ENCODE measurements around the gene KDM4C. TPM values are rescaled to one million over a fixed set of nuclear protein-coding genes. Genes with fewer than 3 reads are reported as not detected.

KDM4C gene
- total and polyA plus RNA-seq, 10 donors = 11.1 to 85.5 (median 61.9) TPM

DNA sequence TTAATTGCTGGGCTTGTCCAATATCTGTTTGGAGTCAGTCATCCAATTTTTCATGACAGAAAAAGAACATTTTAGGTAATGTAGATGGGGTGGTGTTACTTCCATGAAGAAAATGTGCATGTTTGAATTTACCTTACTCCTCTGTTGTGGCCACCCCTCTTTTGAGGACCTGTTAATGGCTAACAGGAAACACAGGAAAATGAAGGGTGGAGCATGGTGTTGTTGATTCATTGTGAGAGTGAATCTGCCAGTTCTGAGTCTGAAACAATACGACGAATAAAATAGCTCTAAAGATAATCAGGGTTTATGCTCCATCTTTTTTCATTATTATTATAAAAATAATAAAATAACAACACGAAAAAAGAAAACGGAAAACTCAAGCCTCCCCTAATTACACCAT is 335.3 kb downstream of the KDM4C start:
- Histone ChIP-seq H3K36me3 (peaks cover 0 to 55% (median 1%) of the 10 kb centered on the region in 6 donors), H3K9me3 (no peaks in the 10 kb centered on the region), H3K27ac (no peak overlapping the region), H3K4me1 (peaks cover 0 to 9% (median 5%) of the 10 kb centered on the region in 6 donors), H3K4me3 (no peak overlapping the region), H3K27me3 (replicated peaks in 1 of 7) (no peaks in the 10 kb centered on the region)
- WGBS, 5 donors = 84 to 90% (median 88%) methylated on average over 4 of the region's 4 CpGs
- TF ChIP-seq POLR2AphosphoS5 (IDR thresholded peaks at IDR 0.05) (no peak), POLR2A (IDR thresholded peaks at IDR 0.05) (no peak)
- TF ChIP-seq, protein P1, sequence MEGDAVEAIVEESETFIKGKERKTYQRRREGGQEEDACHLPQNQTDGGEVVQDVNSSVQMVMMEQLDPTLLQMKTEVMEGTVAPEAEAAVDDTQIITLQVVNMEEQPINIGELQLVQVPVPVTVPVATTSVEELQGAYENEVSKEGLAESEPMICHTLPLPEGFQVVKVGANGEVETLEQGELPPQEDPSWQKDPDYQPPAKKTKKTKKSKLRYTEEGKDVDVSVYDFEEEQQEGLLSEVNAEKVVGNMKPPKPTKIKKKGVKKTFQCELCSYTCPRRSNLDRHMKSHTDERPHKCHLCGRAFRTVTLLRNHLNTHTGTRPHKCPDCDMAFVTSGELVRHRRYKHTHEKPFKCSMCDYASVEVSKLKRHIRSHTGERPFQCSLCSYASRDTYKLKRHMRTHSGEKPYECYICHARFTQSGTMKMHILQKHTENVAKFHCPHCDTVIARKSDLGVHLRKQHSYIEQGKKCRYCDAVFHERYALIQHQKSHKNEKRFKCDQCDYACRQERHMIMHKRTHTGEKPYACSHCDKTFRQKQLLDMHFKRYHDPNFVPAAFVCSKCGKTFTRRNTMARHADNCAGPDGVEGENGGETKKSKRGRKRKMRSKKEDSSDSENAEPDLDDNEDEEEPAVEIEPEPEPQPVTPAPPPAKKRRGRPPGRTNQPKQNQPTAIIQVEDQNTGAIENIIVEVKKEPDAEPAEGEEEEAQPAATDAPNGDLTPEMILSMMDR (IDR thresholded peaks at IDR 0.05 in 8 of 11, conservative IDR thresholded peaks at IDR 0.05 in 3 of 11) = no peak
- intact Hi-C loops (cut with DNase I; ENCODE audit: low total_unique reads) = no loop called here
- DNase-seq = no peak

DNA sequence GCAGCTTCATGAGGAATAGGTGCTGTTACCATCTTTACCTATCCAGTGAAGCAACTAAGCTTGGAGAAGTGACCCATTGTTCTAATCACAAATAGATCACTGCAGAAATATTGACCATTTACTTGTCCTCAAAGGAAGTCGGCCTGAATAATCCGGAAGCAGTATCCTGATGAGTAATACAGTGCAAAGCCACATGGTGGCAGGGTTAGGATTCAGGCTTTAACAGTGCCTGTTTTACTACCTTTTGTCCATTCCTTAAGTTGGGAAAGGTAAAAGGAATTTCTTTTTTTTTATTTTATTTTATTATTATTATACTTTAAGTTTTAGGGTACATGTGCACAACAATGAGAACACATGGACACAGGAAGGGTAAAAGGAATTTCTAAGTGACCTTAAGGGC is 336.3 kb downstream of the KDM4C start:
- Histone ChIP-seq H3K4me1 (peaks cover 0 to 9% (median 3%) of the 10 kb centered on the region in 6 donors), H3K27ac (no peak overlapping the region), H3K4me3 (no peak overlapping the region), H3K36me3 (peaks cover 0 to 58% (median 3%) of the 10 kb centered on the region in 6 donors), H3K27me3 (replicated peaks in 1 of 7) (no peaks in the 10 kb centered on the region), H3K9me3 (peaks cover 0 to 9% (median 2%) of the 10 kb centered on the region in 8 donors)
- TF ChIP-seq, protein P1 (IDR thresholded peaks at IDR 0.05 in 8 of 11, conservative IDR thresholded peaks at IDR 0.05 in 3 of 11) = no peak
- no peak for TF ChIP-seq POLR2A (IDR thresholded peaks at IDR 0.05)
- no peak for TF ChIP-seq POLR2AphosphoS5 (IDR thresholded peaks at IDR 0.05)
- WGBS, 5 donors = 89 to 96% (median 95%) methylated on average over 2 of the region's 2 CpGs
- no peak for DNase-seq
- intact Hi-C loops (cut with DNase I; ENCODE audit: low total_unique reads) = no loop called here

DNA sequence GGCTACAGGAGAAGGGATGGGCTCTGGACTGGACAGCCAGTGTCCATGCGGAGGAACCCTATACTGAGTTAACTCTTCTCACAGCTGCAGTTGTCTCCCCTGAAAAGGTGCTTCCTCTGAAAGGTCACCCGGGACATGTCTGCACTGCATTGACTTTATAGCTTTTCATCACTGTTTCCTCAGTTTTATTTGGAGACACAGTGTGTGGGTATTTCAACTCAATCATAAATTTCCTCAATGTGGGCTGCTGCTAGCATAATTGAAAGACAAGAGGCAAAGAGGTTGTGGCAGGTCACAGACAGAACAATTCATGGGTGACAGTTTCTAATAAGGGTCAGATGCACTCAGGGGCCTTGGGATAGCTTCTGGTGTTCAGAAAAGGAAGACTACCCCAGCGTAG is 336.8 kb downstream of the KDM4C start:
- H3K36me3 ChIP-seq = peaks cover 0 to 63% (median 6%) of the 10 kb centered on the region in 6 donors
- no peak for DNase-seq
- no peak overlapping the region for H3K4me3 ChIP-seq
- peaks cover 0 to 14% (median 7%) of the 10 kb centered on the region in 8 donors for H3K9me3 ChIP-seq
- 64 to 79% (median 76%) methylated on average over 3 of the region's 3 CpGs for WGBS, 5 donors
- H3K27ac ChIP-seq = no peak overlapping the region
- no peaks in the 10 kb centered on the region for H3K27me3 ChIP-seq (replicated peaks in 1 of 7)
- intact Hi-C loops (cut with DNase I; ENCODE audit: low total_unique reads) = no loop called here
- TF ChIP-seq POLR2AphosphoS5 (IDR thresholded peaks at IDR 0.05) = no peak
- TF ChIP-seq, protein P1 (IDR thresholded peaks at IDR 0.05 in 8 of 11, conservative IDR thresholded peaks at IDR 0.05 in 3 of 11) = no peak
- peaks cover 0 to 9% (median 3%) of the 10 kb centered on the region in 6 donors for H3K4me1 ChIP-seq

DNA sequence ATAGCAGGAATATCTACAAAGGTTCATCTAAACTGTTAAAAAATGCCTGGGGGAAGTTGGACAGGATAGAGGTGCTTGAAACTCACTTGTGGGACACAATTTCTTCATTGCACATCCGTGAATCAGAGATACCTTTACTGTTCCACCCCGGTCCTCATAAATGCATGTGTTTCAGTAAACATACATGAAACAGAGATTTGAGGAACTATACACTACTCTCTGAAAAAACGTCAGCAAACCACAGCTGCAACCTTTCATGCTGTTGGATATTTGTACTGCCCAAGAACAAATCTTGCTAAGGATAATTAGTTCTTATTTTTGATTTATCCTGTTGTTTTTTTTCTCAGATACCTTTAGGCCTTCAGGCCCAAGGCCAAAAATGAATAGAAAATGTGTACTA is 337.3 kb downstream of the KDM4C start:
- Histone ChIP-seq H3K36me3 (peaks cover 0 to 64% (median 6%) of the 10 kb centered on the region in 6 donors), H3K4me3 (no peak overlapping the region), H3K27me3 (replicated peaks in 1 of 7) (no peaks in the 10 kb centered on the region), H3K27ac (no peak overlapping the region), H3K4me1 (peaks cover 0 to 9% (median 2%) of the 10 kb centered on the region in 6 donors), H3K9me3 (peaks cover 0 to 16% (median 8%) of the 10 kb centered on the region in 8 donors)
- no peak for TF ChIP-seq POLR2AphosphoS5 (IDR thresholded peaks at IDR 0.05)
- TF ChIP-seq, protein P1 (IDR thresholded peaks at IDR 0.05 in 8 of 11, conservative IDR thresholded peaks at IDR 0.05 in 3 of 11) = no peak
- TF ChIP-seq POLR2A (IDR thresholded peaks at IDR 0.05) = no peak
- WGBS, 5 donors = 30 to 52% (median 41%) methylated on average over 3 of the region's 3 CpGs
- no peak for DNase-seq
- intact Hi-C loops (cut with DNase I; ENCODE audit: low total_unique reads) = no loop called here
